DND-41 (cell line): ENCODE data around the gene PARP6.
"Not testable (repeated sequence)": the region's sequence is repeated elsewhere in the genome, so short reads cannot be mapped to it uniquely, and the experiment has no call there.

Experiments
- ATAC-seq: fragments of 200-7000 bp; cut with Tn5 transposase; 3 replicates; pipeline ENCODE4 v1.9.1; 2021; ENCODE audit warnings: low read depth; ENCODE audit not compliant: insufficient read depth
- DNase-seq: peaks from one replicate; pipeline ENCODE4 v3.0.0-alpha.2; 2020
- H2AFZ ChIP-seq: 2 replicates; pipeline ENCODE4 v1.6.0; 2012; ENCODE audit warnings: low read depth, low read length
- H3K27ac ChIP-seq: 2 replicates; pipeline ENCODE4 v1.5.1; 2012; ENCODE audit warnings: low read length, inconsistent platforms
- H3K27me3 ChIP-seq: fragments of 200-600 bp; sonication (generic); 2 replicates; pipeline ENCODE4 v1.6.0; 2012; ENCODE audit warnings: low read length, mild to moderate bottlenecking, inconsistent platforms; ENCODE audit not compliant: insufficient read depth, poor library complexity
- H3K36me3 ChIP-seq: 2 replicates; pipeline ENCODE4 v1.5.1; 2012; ENCODE audit warnings: low read length, inconsistent platforms; ENCODE audit not compliant: insufficient read depth
- H3K4me1 ChIP-seq: 2 replicates; pipeline ENCODE4 v1.5.1; 2012; ENCODE audit warnings: mild to moderate bottlenecking, low read length; ENCODE audit not compliant: insufficient read depth
- H3K4me2 ChIP-seq: 2 replicates; pipeline ENCODE4 v1.6.0; 2012; ENCODE audit warnings: mild to moderate bottlenecking, moderate library complexity, low read length, inconsistent platforms; ENCODE audit not compliant: insufficient read depth
- H3K4me3 ChIP-seq, 2 experiments: fragments of 200-600 bp in 1 of 2; shearing (Covaris generic) in 1 of 2; 2 replicates each; pipeline ENCODE4 v1.5.1; 2012 to 2016; ENCODE audit warnings: inconsistent platforms in 2 of 2, low read length in 2 of 2, mild to moderate bottlenecking in 2 of 2, low read depth in 1 of 2, moderate library complexity in 1 of 2
- H3K79me2 ChIP-seq: 2 replicates; pipeline ENCODE4 v1.6.0; 2012; ENCODE audit warnings: low read length, inconsistent platforms; ENCODE audit not compliant: insufficient read depth
- H3K9ac ChIP-seq: 2 replicates; pipeline ENCODE4 v1.6.0; 2012; ENCODE audit warnings: low read depth, mild to moderate bottlenecking, inconsistent platforms, low read length, moderate library complexity
- H3K9me3 ChIP-seq: 2 replicates; pipeline ENCODE4 v1.5.1; 2012; ENCODE audit warnings: low read length, moderate library complexity, mild to moderate bottlenecking, inconsistent platforms; ENCODE audit not compliant: insufficient read depth, severe bottlenecking
- H4K20me1 ChIP-seq: 2 replicates; pipeline ENCODE4 v1.6.0; 2012; ENCODE audit warnings: low read length; ENCODE audit not compliant: insufficient read depth
- CTCF ChIP-seq: IDR thresholded peaks from 2 replicates; pipeline ENCODE4 v1.5.1; 2012; ENCODE audit warnings: borderline replicate concordance, low read length, moderate library complexity, mild to moderate bottlenecking; ENCODE audit not compliant: poor library complexity, severe bottlenecking; ENCODE audit errors: extremely low read depth
- EZH2 ChIP-seq: IDR thresholded peaks from 3 replicates; pipeline ENCODE4 v1.6.1; 2012; ENCODE audit warnings: borderline replicate concordance, low read depth, mild to moderate bottlenecking, moderate library complexity, low read length, inconsistent platforms; ENCODE audit not compliant: severe bottlenecking

PARP6 gene

GRCh38 chr15:72278737-72279136, 6.4 kb upstream of the PARP6 start:
- Histone ChIP-seq H2AFZ (no peak overlapping the region), H3K36me3 (no peaks in the 10 kb centered on the region), H3K79me2 (no peaks in the 10 kb centered on the region), H3K27me3 (no peaks in the 10 kb centered on the region), H3K9me3 (no peaks in the 10 kb centered on the region), H3K9ac (no peak overlapping the region), H3K4me3 (no peak overlapping the region), H3K4me1 (peaks cover 2% of the 10 kb centered on the region), H3K27ac (no peak overlapping the region), H4K20me1 (no peaks in the 10 kb centered on the region), H3K4me2 (no peak overlapping the region)
- no peak for DNase-seq
- TF ChIP-seq EZH2 (no peak), CTCF (no peak)
- no peak for ATAC-seq

GRCh38 chr15:72276326-72276700, 4.0 kb upstream of the PARP6 start:
- ATAC-seq (no peak), DNase-seq (no peak)
- Histone ChIP-seq H3K9me3 (no peaks in the 10 kb centered on the region), H3K79me2 (peaks cover 16% of the 10 kb centered on the region), H2AFZ (no peak overlapping the region), H3K9ac (no peak overlapping the region), H3K27ac (no peak overlapping the region), H3K4me3 (no peak overlapping the region), H3K4me2 (no peak overlapping the region), H3K27me3 (no peaks in the 10 kb centered on the region), H3K4me1 (peaks cover 17% of the 10 kb centered on the region), H4K20me1 (no peaks in the 10 kb centered on the region), H3K36me3 (no peaks in the 10 kb centered on the region; the same call in 1 of the 2 replicates)
- TF ChIP-seq EZH2 = no peak
- no peak for TF ChIP-seq CTCF

- H3K27me3 ChIP-seq, DNase-seq, H3K9me3 ChIP-seq, H2AFZ ChIP-seq, H3K9ac ChIP-seq, H3K27ac ChIP-seq, H3K36me3 ChIP-seq, ATAC-seq, H3K4me3 ChIP-seq, H4K20me1 ChIP-seq, H3K4me2 ChIP-seq: not testable (repeated sequence)
- Histone ChIP-seq H3K4me1 (peaks cover 23% of the 10 kb centered on the region), H3K79me2 (peaks cover 22% of the 10 kb centered on the region)
Measured at GRCh38 chr15:72275635-72276325, 3.4 kb upstream of the PARP6 start.

GRCh38 chr15:72272997-72273352, 621 bp upstream of the PARP6 start:
- Histone ChIP-seq H3K27me3 (no peaks in the 10 kb centered on the region), H3K4me1 (peaks cover 32% of the 10 kb centered on the region), H3K4me3 (peak overlapping the region; percentile 44 to 74), H2AFZ (peak overlapping the region; percentile 92), H3K36me3 (peaks cover 20% of the 10 kb centered on the region), H3K4me2 (peak overlapping the region; percentile 68), H3K9ac (peak overlapping the region; percentile 85), H3K9me3 (no peaks in the 10 kb centered on the region), H3K79me2 (peaks cover 41% of the 10 kb centered on the region), H3K27ac (peak overlapping the region; percentile 85), H4K20me1 (no peaks in the 10 kb centered on the region; the same call in 1 of the 2 replicates)
- TF ChIP-seq CTCF (no peak), EZH2 (no peak)
- DNase-seq (no peak), ATAC-seq (no peak; the same call in 2 of the 3 replicates)
